ENCODE results near the gene CELSR1.

CELSR1 gene

DNA sequence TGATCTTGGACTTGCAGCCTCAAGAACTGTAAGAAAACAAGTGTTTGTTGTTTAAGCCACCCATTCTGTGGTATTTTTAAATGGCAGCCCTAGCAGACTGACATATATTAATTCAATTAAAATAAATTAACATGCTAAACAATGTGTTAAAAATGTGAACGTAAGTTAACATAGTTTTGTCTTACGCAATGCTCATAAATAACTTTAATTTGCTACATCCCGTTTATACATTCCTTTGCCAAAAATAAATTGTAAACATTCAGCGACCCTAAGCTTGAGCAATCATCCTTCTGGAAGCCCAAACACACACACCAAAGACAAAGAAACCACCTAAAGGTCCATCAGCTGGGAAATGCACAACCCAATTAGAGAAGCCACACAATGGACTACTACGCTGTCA, 70.4 kb downstream of the CELSR1 start:
- Histone ChIP-seq H3K4me3 (no peak overlapping the region), H3K27ac (no peak overlapping the region)
- DNase-seq (ENCODE audit: low spot score): no peak
- TF ChIP-seq, protein P1, sequence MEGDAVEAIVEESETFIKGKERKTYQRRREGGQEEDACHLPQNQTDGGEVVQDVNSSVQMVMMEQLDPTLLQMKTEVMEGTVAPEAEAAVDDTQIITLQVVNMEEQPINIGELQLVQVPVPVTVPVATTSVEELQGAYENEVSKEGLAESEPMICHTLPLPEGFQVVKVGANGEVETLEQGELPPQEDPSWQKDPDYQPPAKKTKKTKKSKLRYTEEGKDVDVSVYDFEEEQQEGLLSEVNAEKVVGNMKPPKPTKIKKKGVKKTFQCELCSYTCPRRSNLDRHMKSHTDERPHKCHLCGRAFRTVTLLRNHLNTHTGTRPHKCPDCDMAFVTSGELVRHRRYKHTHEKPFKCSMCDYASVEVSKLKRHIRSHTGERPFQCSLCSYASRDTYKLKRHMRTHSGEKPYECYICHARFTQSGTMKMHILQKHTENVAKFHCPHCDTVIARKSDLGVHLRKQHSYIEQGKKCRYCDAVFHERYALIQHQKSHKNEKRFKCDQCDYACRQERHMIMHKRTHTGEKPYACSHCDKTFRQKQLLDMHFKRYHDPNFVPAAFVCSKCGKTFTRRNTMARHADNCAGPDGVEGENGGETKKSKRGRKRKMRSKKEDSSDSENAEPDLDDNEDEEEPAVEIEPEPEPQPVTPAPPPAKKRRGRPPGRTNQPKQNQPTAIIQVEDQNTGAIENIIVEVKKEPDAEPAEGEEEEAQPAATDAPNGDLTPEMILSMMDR (IDR thresholded peaks at IDR 0.05): no peak

DNA sequence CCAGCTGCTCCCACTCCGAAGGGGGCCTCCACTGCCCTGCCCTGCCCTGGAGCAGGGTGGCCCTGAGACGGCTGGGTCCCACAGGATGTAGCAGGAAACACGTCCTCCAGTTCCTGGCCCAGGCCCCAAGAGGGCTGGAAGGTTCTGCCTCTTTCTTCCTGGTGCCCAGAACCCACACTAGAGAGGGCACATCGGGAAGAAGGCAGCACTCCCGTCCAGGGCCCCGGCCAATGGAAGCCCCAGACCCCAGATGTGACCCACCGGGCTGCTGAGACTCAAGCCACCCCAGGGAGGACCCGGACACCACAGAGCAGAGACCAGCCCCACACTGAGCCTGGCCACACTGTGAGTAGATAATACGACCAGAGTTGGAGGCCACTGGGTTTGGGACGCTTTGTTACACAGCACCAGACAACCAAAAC, 71.2 kb downstream of the CELSR1 start:
- H3K27ac ChIP-seq: no peak overlapping the region
- no peak overlapping the region for H3K4me3 ChIP-seq
- DNase-seq (ENCODE audit: low spot score): no peak
- TF ChIP-seq, protein P1 (IDR thresholded peaks at IDR 0.05): no peak

DNA sequence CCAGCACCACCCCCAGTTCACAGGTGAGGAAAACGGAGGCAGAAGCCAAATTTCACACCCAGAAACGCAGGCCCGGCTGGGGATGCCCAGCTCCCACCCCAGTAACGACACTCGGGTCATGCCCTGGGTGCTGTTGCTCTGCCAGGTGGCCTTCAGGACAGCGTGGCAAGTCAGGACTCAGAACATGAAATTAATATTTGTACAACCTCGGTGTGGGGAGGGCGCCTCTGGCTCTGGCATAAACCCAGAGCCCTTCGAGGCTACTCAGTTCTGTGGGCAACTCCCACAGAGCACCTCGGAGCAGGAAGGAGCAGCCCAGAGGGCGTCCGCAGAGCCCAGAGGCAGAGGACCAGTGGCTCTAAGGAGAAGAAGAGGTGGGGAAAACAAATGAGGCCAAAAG, 71.6 kb downstream of the CELSR1 start:
- DNase-seq (ENCODE audit: low spot score): no peak
- Histone ChIP-seq H3K27ac (no peak overlapping the region), H3K4me3 (no peak overlapping the region)
- TF ChIP-seq, protein P1 (IDR thresholded peaks at IDR 0.05): no peak

DNA sequence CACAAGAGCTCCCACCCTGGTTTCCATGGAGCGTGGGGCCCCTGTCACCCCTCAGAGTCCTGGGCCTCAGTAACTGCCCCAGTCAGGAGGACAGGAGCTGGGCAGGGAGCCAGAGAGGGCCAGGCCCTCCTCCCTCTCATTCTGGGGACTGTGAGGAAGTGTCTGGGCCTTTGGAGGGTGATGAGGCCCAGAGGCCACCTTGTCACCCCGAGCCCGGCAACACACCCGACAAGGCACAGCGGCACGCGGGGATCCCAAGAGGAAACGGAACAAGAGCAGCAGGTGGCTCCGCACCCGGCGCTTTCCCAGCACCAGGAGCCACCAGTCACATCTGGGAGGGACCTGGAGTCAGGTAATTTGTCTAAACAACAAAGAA, 72.1 kb downstream of the CELSR1 start:
- H3K27ac ChIP-seq: no peak overlapping the region
- no peak for DNase-seq (ENCODE audit: low spot score)
- TF ChIP-seq, protein P1 (IDR thresholded peaks at IDR 0.05): no peak
- no peak overlapping the region for H3K4me3 ChIP-seq

DNA sequence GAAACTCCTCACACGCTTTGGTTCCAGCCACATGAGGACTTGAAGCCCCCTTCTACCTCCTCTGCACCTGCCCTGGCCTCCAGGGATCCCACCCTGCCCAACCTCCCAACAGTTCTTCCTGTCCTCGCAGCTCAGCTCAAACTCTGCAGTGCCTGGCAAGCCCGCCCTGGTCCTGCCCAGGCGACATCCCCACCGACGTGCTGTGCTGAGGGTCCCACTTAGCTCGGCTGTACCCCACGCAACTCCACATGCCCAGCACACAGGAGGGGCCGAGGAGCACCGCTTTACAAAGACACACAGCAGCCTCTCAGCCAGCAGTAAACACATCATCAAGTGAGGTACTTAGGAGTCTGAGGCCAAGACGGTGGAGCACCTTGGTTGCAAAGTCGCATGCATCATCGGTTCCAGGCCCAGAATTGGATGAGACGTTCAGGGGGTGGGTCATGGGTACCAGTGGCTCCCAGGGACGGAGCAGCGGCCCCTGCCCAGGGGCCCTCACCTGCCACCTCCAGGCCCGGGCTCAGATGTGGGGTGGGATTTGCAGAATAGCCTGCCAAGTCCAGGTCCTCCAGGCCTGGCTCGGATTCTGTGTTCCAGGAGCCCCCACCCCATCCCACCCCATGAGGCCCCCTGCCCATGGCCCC, 72.6 kb downstream of the CELSR1 start:
- DNase-seq (ENCODE audit: low spot score): no peak

DNA sequence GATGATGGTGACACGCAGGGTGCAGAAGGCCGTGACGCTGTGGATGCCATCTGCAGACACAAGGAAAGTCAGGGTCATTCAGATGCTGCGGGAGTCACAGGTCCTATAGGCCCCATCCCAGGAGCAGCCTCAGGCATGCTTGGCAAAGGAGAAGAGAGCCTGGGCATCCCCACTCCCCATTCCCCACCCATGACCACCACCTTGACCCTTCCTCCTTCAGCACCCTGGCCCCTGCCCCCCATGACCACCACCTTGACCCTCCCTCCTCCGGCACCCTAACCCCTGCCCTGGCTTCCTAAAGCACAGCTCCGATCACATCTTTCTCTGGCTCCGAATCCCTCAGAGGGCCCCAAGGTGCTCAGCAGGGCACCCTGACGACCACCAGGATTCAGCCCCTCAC, 73.1 kb downstream of the CELSR1 start:
- no peak for DNase-seq (ENCODE audit: low spot score)
- no peak overlapping the region for H3K27ac ChIP-seq
- H3K4me3 ChIP-seq: no peak overlapping the region
- TF ChIP-seq, protein P1 (IDR thresholded peaks at IDR 0.05): no peak

More for the DNA sequence above, 72.6 kb downstream of the CELSR1 start:
- no peak overlapping the region for H3K4me3 ChIP-seq
- TF ChIP-seq, protein P1 (IDR thresholded peaks at IDR 0.05): no peak
- no peak overlapping the region for H3K27ac ChIP-seq

DNA sequence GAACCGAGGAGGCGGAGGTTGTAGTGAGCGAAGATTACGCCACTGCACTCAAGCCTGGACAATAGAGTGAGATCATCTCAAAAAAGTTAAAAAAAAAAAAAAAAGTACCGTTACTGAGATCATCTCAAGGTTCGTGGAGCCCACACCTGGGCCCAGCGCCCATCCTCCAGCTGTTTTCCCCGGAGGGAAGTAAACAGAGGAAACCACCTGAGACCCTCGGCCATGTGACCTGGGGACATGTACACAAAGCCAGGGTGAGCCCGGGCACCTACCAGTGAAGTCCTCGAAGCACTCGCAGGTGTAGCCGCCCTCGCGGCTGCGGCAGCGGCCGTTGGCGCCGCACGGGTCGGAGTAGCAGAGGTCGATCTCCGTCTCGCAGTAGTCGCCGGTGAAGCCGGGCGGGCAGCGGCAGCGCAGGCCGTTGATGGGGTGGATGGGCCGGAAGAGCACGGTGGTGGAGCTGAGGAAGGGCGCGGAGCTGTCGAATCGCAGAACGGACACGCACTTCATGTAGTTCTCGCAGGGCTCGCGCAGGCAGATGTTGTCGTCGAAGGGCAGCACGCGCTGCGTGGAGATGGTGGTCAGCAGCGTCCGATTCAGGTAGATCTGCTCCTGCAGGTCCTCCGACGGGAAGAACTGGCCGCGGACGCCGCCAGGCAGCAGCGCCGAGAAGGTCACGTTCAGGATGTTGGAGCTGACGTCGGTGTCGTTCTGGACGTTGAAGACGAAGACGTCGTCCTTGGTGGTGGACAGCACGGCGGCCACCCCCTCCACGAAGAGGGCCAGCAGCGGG, 73.8 kb downstream of the CELSR1 start:
- TF ChIP-seq, protein P1 (IDR thresholded peaks at IDR 0.05): no peak
- no peak for DNase-seq (ENCODE audit: low spot score)
- Histone ChIP-seq H3K27ac (no peak overlapping the region), H3K4me3 (no peak overlapping the region)

Data from coronary artery (tissue), 2 donors.